Neutrophil (primary cell): ENCODE measurements around the gene CDC14A.

Experiments
- H3K27ac ChIP-seq: fragments of 200-600 bp; sonication (generic); 2 replicates; pipeline ENCODE4 v1.5.1; 2016; ENCODE audit warnings: mild to moderate bottlenecking, moderate library complexity
- H3K27me3 ChIP-seq: fragments of 200-600 bp; sonication (generic); 2 replicates; pipeline ENCODE4 v1.6.0; 2016; ENCODE audit warnings: mild to moderate bottlenecking
- H3K36me3 ChIP-seq: fragments of 200-600 bp; sonication (generic); 2 replicates; pipeline ENCODE4 v1.5.1; 2017
- H3K4me1 ChIP-seq, 2 experiments: fragments of 200-600 bp in 1 of 2; sonication (generic) in 1 of 2; 1 replicate in 1 of 2; 2 replicates in 1 of 2; pipeline versions ENCODE4 v1.5.1 to v1.6.1; 2013 to 2016; ENCODE audit warnings: low read depth in 1 of 2, low read length in 1 of 2, mild to moderate bottlenecking in 1 of 2, moderate library complexity in 1 of 2; ENCODE audit not compliant: control insufficient read depth in 1 of 2, insufficient read depth in 1 of 2
- H3K4me3 ChIP-seq, 2 experiments: fragments of 200-600 bp in 1 of 2; sonication (generic) in 1 of 2; 1 replicate in 1 of 2; 2 replicates in 1 of 2; pipeline ENCODE4 v1.5.1; 2013 to 2016; ENCODE audit warnings: low read depth in 1 of 2, low read length in 1 of 2, mild to moderate bottlenecking in 1 of 2, moderate library complexity in 1 of 2
- H3K9me3 ChIP-seq: fragments of 200-600 bp; sonication (generic); 2 replicates; pipeline ENCODE4 v1.5.1; 2016
- TF ChIP-seq, protein P1 (sequence below): fragments of 200-600 bp; sonication (generic); IDR thresholded peaks from 2 replicates; pipeline ENCODE4 v1.5.1; 2016; ENCODE audit warnings: antibody characterized with exemption

The CDC14A gene

DNA sequence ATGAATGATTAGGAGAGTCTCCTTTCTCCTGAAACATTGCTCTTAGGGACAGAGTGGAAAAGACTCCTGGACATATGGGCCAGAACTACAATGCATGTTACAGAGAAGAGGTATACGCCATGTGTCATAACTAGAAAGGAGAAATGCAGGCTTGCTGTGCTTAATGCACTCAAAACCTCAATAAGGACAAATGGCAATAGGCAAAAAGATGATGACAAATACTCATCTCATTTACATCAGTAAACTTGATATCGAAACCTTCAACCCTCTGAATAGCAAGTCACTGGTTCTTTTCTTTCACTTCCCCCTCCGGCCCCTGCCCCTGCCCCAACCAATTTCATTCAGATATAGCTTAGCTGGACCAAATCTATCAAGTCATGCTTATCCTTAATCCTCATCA, 183.7 kb downstream of the CDC14A start:
- no peak overlapping the region for H3K4me3 ChIP-seq
- no peaks in the 10 kb centered on the region for H3K36me3 ChIP-seq
- H3K4me1 ChIP-seq, result peaks cover 56 to 62% of the 10 kb centered on the region in 2 experiments
- H3K27ac ChIP-seq, result no peak overlapping the region
- no peaks in the 10 kb centered on the region for H3K9me3 ChIP-seq
- peaks cover 53% of the 10 kb centered on the region for H3K27me3 ChIP-seq
- TF ChIP-seq, protein P1, sequence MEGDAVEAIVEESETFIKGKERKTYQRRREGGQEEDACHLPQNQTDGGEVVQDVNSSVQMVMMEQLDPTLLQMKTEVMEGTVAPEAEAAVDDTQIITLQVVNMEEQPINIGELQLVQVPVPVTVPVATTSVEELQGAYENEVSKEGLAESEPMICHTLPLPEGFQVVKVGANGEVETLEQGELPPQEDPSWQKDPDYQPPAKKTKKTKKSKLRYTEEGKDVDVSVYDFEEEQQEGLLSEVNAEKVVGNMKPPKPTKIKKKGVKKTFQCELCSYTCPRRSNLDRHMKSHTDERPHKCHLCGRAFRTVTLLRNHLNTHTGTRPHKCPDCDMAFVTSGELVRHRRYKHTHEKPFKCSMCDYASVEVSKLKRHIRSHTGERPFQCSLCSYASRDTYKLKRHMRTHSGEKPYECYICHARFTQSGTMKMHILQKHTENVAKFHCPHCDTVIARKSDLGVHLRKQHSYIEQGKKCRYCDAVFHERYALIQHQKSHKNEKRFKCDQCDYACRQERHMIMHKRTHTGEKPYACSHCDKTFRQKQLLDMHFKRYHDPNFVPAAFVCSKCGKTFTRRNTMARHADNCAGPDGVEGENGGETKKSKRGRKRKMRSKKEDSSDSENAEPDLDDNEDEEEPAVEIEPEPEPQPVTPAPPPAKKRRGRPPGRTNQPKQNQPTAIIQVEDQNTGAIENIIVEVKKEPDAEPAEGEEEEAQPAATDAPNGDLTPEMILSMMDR, result no peak

DNA sequence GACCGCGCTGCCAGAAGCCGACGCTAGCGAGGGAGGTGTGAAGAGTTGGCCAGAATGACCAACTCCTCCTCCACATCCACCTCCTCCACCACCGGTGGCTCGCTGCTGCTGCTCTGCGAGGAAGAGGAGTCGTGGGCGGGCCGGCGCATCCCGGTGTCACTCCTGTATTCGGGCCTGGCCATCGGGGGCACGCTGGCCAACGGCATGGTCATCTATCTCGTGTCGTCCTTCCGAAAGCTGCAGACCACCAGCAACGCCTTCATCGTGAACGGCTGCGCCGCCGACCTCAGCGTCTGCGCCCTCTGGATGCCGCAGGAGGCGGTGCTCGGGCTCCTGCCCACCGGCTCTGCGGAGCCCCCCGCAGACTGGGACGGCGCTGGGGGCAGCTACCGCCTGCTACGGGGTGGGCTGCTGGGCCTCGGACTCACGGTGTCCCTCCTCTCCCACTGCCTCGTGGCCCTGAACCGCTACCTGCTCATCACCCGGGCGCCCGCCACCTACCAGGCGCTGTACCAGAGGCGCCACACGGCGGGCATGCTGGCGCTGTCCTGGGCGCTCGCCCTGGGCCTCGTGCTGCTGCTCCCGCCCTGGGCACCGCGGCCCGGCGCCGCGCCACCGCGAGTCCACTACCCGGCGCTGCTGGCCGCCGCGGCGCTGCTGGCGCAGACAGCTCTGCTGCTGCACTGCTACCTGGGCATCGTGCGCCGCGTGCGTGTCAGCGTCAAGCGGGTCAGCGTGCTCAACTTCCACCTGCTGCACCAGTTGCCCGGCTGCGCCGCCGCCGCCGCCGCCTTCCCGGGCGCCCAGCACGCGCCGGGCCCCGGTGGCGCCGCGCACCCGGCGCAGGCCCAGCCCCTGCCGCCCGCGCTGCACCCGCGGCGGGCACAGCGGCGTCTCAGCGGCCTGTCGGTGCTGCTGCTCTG, 186.9 kb downstream of the CDC14A start:
- peaks cover 30% of the 10 kb centered on the region in 2 experiments for H3K4me1 ChIP-seq
- H3K4me3 ChIP-seq, result peak overlapping the region; percentile 58 to 72
- no peak overlapping the region for H3K27ac ChIP-seq
- peaks cover 78% of the 10 kb centered on the region for H3K27me3 ChIP-seq
- TF ChIP-seq, protein P1, result no peak
- no peaks in the 10 kb centered on the region for H3K9me3 ChIP-seq
- no peaks in the 10 kb centered on the region for H3K36me3 ChIP-seq

DNA sequence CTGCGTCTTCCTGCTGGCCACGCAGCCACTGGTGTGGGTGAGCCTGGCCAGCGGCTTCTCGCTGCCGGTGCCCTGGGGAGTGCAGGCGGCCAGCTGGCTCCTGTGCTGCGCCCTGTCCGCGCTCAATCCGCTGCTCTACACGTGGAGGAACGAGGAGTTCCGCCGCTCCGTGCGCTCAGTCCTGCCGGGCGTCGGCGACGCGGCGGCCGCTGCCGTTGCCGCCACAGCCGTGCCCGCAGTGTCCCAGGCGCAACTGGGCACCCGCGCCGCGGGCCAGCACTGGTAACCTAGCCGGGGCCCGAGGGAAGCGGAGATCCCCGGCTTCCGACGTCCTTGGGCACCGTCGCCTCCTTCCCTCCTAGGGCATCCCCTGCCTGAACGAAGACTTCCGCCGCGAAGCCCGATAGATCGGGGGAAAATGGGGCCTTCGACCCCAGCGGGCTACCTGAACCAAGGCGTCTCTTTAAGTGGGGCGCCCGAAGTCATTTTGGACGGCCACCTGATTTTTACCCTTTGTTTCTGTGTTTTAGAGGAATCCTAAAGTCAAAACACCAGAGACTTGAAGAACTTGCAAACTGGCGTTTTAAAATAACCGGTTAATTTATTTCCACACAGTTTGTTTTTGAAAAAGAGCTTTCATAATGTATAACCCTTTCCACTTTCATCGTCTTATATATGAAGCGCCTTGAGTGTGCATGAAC, 187.7 kb downstream of the CDC14A start:
- Histone ChIP-seq H3K4me3 (peak overlapping the region; percentile 58 to 72), H3K36me3 (no peaks in the 10 kb centered on the region)
- TF ChIP-seq, protein P1, result no peak

DNA sequence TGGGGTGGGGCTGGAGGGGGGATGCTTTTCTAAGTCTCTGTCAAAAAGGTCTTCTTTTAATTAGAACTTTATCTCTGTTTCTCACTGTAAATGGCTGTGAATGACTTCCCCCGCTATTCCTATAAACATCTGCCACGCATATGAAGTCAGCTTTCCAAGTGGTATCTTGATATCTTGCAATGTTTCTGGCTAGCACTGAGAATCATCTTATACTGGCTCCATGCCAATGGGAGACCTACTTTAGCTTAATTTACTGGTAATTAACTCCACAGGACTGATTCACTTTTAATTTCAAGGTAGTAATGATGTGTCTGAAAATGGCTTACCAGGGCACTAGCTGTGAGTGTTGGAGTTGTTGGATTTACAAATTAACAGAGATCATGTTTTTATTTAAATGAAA, 190.0 kb downstream of the CDC14A start:
- Histone ChIP-seq H3K27me3 (peaks cover 62% of the 10 kb centered on the region), H3K27ac (no peak overlapping the region), H3K9me3 (no peaks in the 10 kb centered on the region), H3K36me3 (no peaks in the 10 kb centered on the region), H3K4me1 (peaks cover 14 to 18% of the 10 kb centered on the region in 2 experiments), H3K4me3 (no peak overlapping the region)
- TF ChIP-seq, protein P1, result no peak

More for the DNA sequence above, 187.7 kb downstream of the CDC14A start:
- Histone ChIP-seq H3K27me3 (peaks cover 78% of the 10 kb centered on the region), H3K4me1 (peaks cover 25 to 28% of the 10 kb centered on the region in 2 experiments), H3K9me3 (no peaks in the 10 kb centered on the region), H3K27ac (no peak overlapping the region)

DNA sequence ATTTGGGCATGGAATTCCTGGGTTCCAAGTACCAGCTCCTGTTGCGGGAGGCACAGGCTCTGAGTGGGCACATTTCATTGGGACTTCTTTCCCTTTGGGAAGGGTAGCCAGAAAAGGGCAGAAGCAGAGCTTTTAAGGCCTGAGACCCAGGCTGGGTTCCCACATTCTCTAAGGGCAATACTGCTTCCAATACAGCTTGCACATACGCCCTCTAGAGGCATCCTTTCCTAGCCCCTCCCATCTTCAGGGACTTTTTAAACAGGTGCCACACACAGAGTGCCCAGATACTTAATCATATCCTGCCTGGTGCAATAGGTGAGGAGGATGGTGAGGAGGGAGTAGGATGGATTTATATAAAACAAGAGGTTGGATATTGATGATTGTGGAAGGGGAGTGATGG, 191.3 kb downstream of the CDC14A start:
- Histone ChIP-seq H3K27ac (no peak overlapping the region), H3K4me1 (peaks cover 13% of the 10 kb centered on the region in 2 experiments), H3K27me3 (peaks cover 48% of the 10 kb centered on the region), H3K36me3 (no peaks in the 10 kb centered on the region), H3K9me3 (no peaks in the 10 kb centered on the region), H3K4me3 (no peak overlapping the region)
- TF ChIP-seq, protein P1, result peak; percentile 11
